BJ (cell line): ENCODE data around the gene APBB1IP. TPM values are rescaled to one million over a fixed set of nuclear protein-coding genes. Genes with fewer than 3 reads are reported as not detected.

Experiments used
- CTCF ChIA-PET: fragments of 350-600 bp; formaldehyde crosslinking; extraction: SDS; loops from one replicate; lab custom pipeline; 2021; ENCODE audit warnings: antibody characterized with exemption, inconsistent platforms; lab: Yijun Ruan, JAX
- POLR2A ChIA-PET: fragments of 300-600 bp; sonication (Branson Sonifier 250); formaldehyde crosslinking; extraction: SDS; loops from one replicate; lab custom pipeline; 2021; ENCODE audit warnings: antibody characterized with exemption; lab: Charles Lee
- DNase-seq: peaks from one replicate; pipeline ENCODE4 v3.0.0-alpha.2; 2011; ENCODE audit warnings: low read depth
- H3K27me3 ChIP-seq: 2 replicates; pipeline ENCODE4 v1.6.0; 2011; ENCODE audit warnings: low read length; ENCODE audit not compliant: control insufficient read depth, insufficient read depth
- H3K36me3 ChIP-seq: 2 replicates; pipeline ENCODE4 v1.5.1; 2011; ENCODE audit warnings: low read length; ENCODE audit not compliant: control insufficient read depth, insufficient read depth
- H3K4me3 ChIP-seq: 2 replicates; pipeline ENCODE4 v1.5.1; 2011; ENCODE audit warnings: low read depth, mild to moderate bottlenecking, control low read depth, low read length
- CTCF ChIP-seq: IDR thresholded peaks from 2 replicates; pipeline ENCODE4 v1.5.1; 2011; ENCODE audit warnings: low read depth, mild to moderate bottlenecking, control low read depth, inconsistent platforms, low read length, moderate library complexity; ENCODE audit not compliant: insufficient read depth
- polyA plus RNA-seq: library from polyadenylated mRNA; depleted of rRNA; stranded (reverse); fragments of >200 nt; gene quantifications from 2 replicates; pipeline ENCODE4 v1.2.3, GENCODE V29; 2011

APBB1IP gene
- polyA plus RNA-seq, 1 experiment, result 4.3 TPM

- DNase-seq, result no peak
- no peaks in the 10 kb centered on the region for H3K36me3 ChIP-seq
- POLR2A ChIA-PET, result no interaction called here
- no peak overlapping the region for H3K4me3 ChIP-seq
- TF ChIP-seq CTCF, result no peak
- no peaks in the 10 kb centered on the region for H3K27me3 ChIP-seq
- CTCF ChIA-PET, result no interaction called here
Observed at GRCh38 chr10:26475386-26475785, 37.2 kb downstream of the APBB1IP start.

GRCh38 chr10:26477501-26477900 lies 39.4 kb downstream of the APBB1IP start:
- TF ChIP-seq CTCF, result no peak
- DNase-seq, result no peak
- no peak overlapping the region for H3K4me3 ChIP-seq
- no peaks in the 10 kb centered on the region for H3K36me3 ChIP-seq
- CTCF ChIA-PET, result interaction anchor here (0.6 kb wide), 1 partner anchor 41 kb away, joined by 3 read pairs; no protein-coding TSS in a partner anchor
- H3K27me3 ChIP-seq, result no peaks in the 10 kb centered on the region
- POLR2A ChIA-PET, result no interaction called here

GRCh38 chr10:26478061-26478460 lies 39.9 kb downstream of the APBB1IP start:
- no peak for TF ChIP-seq CTCF
- Histone ChIP-seq H3K4me3 (no peak overlapping the region), H3K27me3 (no peaks in the 10 kb centered on the region), H3K36me3 (no peaks in the 10 kb centered on the region)
- ChIA-PET CTCF (interaction anchor here (0.6 kb wide), 1 partner anchor 22 kb away, joined by 3 read pairs; no protein-coding TSS in a partner anchor), POLR2A (no interaction called here)
- no peak for DNase-seq

- DNase-seq, result no peak
- POLR2A ChIA-PET, result no interaction called here
- H3K27me3 ChIP-seq, result no peaks in the 10 kb centered on the region
- H3K36me3 ChIP-seq, result no peaks in the 10 kb centered on the region
- no peak overlapping the region for H3K4me3 ChIP-seq
- no peak for TF ChIP-seq CTCF
- CTCF ChIA-PET, result interaction anchor here (0.8 kb wide), 1 partner anchor 19 kb away, joined by 4 read pairs; no protein-coding TSS in a partner anchor
Observed at GRCh38 chr10:26479766-26480492, 41.8 kb downstream of the APBB1IP start.

- ChIA-PET CTCF (no interaction called here), POLR2A (no interaction called here)
- no peak overlapping the region for H3K4me3 ChIP-seq
- no peaks in the 10 kb centered on the region for H3K36me3 ChIP-seq
- no peak for DNase-seq
- no peak for TF ChIP-seq CTCF
- H3K27me3 ChIP-seq, result no peaks in the 10 kb centered on the region
Observed at GRCh38 chr10:26481315-26481692, 43.2 kb downstream of the APBB1IP start.
